Renal pelvis (tissue), 4 donors: ENCODE data around the gene TLX2. TPM values are rescaled to one million over a fixed set of nuclear protein-coding genes. Genes with fewer than 3 reads are reported as not detected.
"Not testable (repeated sequence)": the region's sequence is repeated elsewhere in the genome, so short reads cannot be mapped to it uniquely, and the experiment has no call there.

Experiments
- DNase-seq: peaks from one replicate; pipeline ENCODE4 v3.0.0-alpha.2; 2013
- polyA plus RNA-seq, 3 donors: library from polyadenylated mRNA; unstranded; fragments of 120-200 nt; gene quantifications; one replicate each; pipeline ENCODE4 v1.2.1, GENCODE V29; 2013; ENCODE audit not compliant: insufficient read length in 3 of 3

TLX2 gene
- polyA plus RNA-seq, 3 donors: 0.06 to 0.17 (median 0.13) TPM

GRCh38 chr2:74554820-74555531, 40.7 kb downstream of the TLX2 start:
- DNase-seq: no peak

- no peak for DNase-seq
These were observed 41.4 kb downstream of the TLX2 start for GRCh38 chr2:74555610-74556103.

- DNase-seq: no peak
These were observed 41.9 kb downstream of the TLX2 start for GRCh38 chr2:74556159-74556558.

GRCh38 chr2:74556831-74557370, 42.7 kb downstream of the TLX2 start:
- no peak for DNase-seq

- no peak for DNase-seq
These were observed 44.3 kb downstream of the TLX2 start for GRCh38 chr2:74558284-74559230.

GRCh38 chr2:74559912-74560311, 45.7 kb downstream of the TLX2 start:
- no peak for DNase-seq

- no peak for DNase-seq
These were observed 46.3 kb downstream of the TLX2 start for GRCh38 chr2:74560591-74560990.

GRCh38 chr2:74561022-74561421, 46.8 kb downstream of the TLX2 start:
- DNase-seq: not testable (repeated sequence)

GRCh38 chr2:74562126-74562775, 48.0 kb downstream of the TLX2 start:
- no peak for DNase-seq

GRCh38 chr2:74564222-74564621, 50.0 kb downstream of the TLX2 start:
- no peak for DNase-seq

GRCh38 chr2:74566076-74566753, 52.0 kb downstream of the TLX2 start:
- no peak for DNase-seq

- no peak for DNase-seq
These were observed 52.5 kb downstream of the TLX2 start for GRCh38 chr2:74566754-74567085.

Other genes with a start within 250 kb of the TLX2 start
- 1 to 10 TPM; 1.9 to 5.6 (median 3.4) TPM for gene SLC4A5, start 171.0 kb upstream of the TLX2 start, polyA plus RNA-seq
- gene DCTN1, start 134.1 kb upstream of the TLX2 start, polyA plus RNA-seq: 100 to 1,000 TPM; 157 to 179 (median 167) TPM
- 1 to 10 TPM; 8.4 to 9.2 (median 8.5) TPM for gene C2orf81, start 92.8 kb upstream of the TLX2 start, polyA plus RNA-seq
- gene WDR54, start 92.7 kb upstream of the TLX2 start, polyA plus RNA-seq: 10 to 100 TPM; 38.6 to 44.6 (median 43.7) TPM
- 10 to 100 TPM; 77.2 to 92.8 (median 82.4) TPM for gene RTKN, start 72.5 kb upstream of the TLX2 start, polyA plus RNA-seq
- gene INO80B, start 59.4 kb upstream of the TLX2 start, polyA plus RNA-seq: 10 to 100 TPM; 26.5 to 38.9 (median 28.7) TPM
- 100 to 1,000 TPM; 126 to 130 (median 127) TPM for gene WBP1, start 56.0 kb upstream of the TLX2 start, polyA plus RNA-seq
- gene MOGS, start 49.1 kb upstream of the TLX2 start, polyA plus RNA-seq: 10 to 100 TPM; 48.8 to 60.1 (median 49.3) TPM
- gene MRPL53, start 41.8 kb upstream of the TLX2 start, polyA plus RNA-seq: 10 to 100 TPM; 52.0 to 74.4 (median 62.3) TPM
- gene CCDC142, start 31.5 kb upstream of the TLX2 start, polyA plus RNA-seq: 10 to 100 TPM; 10.2 to 18.6 (median 17.1) TPM
- 10 to 100 TPM; 29.3 to 36.0 (median 34.1) TPM for gene TTC31, start 31.4 kb upstream of the TLX2 start, polyA plus RNA-seq
- gene LBX2, start 14.8 kb upstream of the TLX2 start, polyA plus RNA-seq: 1 to 10 TPM; 3.1 to 7.9 (median 3.9) TPM
- 10 to 100 TPM; 25.2 to 29.2 (median 27.8) TPM for gene PCGF1, start 6.8 kb upstream of the TLX2 start, polyA plus RNA-seq
- under 1 TPM; 0.21 to 0.57 (median 0.43) TPM for gene DQX1, start 11.8 kb downstream of the TLX2 start, polyA plus RNA-seq
- gene AUP1, start 15.3 kb downstream of the TLX2 start, polyA plus RNA-seq: 100 to 1,000 TPM; 106 to 113 (median 110) TPM
- 10 to 100 TPM; 34.8 to 37.9 (median 37.0) TPM for gene HTRA2, start 15.5 kb downstream of the TLX2 start, polyA plus RNA-seq
- gene LOXL3, start 39.5 kb downstream of the TLX2 start, polyA plus RNA-seq: 10 to 100 TPM; 10.1 to 11.4 (median 11.4) TPM
- gene DOK1, start 40.3 kb downstream of the TLX2 start, polyA plus RNA-seq: 10 to 100 TPM; 10.1 to 11.0 (median 10.5) TPM
- 1 to 10 TPM in 1 of 3 donors, under 1 TPM in 2; 0.61 to 1.1 (median 0.75) TPM for gene M1AP, start 133.9 kb downstream of the TLX2 start, polyA plus RNA-seq
- 1 to 10 TPM; 6.8 to 8.7 (median 7.4) TPM for gene SEMA4F, start 139.8 kb downstream of the TLX2 start, polyA plus RNA-seq